ENCODE data around the gene EHMT1.
"Not testable (repeated sequence)": the region's sequence is repeated elsewhere in the genome, so short reads cannot be mapped to it uniquely, and the experiment has no call there.

EHMT1 gene

DNA sequence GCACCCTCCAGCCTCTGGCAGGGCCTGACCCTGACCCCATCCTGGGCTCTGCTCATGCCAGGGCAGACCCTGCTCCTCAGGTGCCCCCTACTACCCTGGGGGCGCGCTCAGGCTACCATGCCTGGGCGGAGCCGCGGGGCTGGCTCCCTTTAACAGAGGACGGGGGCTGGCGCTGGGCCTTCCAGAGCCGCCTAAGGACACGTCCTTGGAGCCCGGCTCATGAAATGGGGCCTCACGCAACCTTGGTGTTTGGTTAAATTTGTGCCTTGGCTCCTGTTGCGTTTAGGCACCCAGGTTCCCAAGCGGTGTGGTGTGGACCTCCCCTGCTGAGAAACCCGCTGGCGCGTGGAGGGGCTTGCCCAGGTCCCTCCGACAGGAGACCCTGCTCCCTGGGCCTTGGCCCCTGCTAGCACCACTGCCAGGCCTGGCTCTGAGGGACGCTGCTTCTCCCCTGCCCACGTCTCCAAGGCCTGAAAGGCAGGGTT, 3.4 kb upstream of the EHMT1 start:
- no peak for DNase-seq (ENCODE audit: low spot score)

GRCh38 chr9:137619240-137620047, 639 bp downstream of the EHMT1 start:
- peak; percentile 65 for DNase-seq (ENCODE audit: low spot score)

DNA sequence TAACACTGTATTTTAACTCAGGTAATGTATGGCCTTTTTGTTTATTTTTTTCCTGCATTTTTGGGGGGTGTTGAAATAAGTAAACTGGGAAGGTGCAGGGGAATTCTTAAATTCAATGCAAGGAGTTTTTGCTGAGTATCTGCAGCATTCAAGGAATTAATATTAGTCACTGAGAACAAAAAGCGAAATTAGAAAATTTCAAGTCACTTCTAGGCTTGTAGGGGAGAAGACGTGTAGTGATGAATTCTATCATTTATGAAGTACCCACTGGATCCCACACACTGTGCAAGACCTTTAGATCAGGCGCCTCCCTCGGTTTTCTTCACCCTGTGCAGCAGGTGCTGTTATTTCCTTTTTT, 1.2 kb downstream of the EHMT1 start:
- DNase-seq (ENCODE audit: low spot score), result no peak

DNA sequence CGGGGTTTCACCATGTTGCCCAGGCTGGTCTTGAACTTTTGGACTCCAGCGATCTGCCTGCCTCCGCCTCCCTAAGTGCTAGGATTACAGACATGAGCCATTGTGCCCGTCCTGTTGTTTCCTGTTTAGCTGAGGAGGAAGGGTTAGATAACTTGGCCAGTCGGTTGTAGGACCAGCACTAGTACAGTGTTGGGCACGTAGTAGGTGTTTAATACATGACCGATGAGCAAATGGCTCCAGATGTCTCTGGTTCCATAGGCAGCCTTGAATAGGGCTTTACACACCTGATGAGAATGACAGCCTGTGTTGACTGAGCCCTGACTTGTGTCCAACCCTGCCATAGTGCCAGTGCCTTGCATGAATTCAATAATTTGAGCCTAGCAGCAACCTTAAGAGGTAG, 1.8 kb downstream of the EHMT1 start:
- DNase-seq (ENCODE audit: low spot score), result no peak

DNA sequence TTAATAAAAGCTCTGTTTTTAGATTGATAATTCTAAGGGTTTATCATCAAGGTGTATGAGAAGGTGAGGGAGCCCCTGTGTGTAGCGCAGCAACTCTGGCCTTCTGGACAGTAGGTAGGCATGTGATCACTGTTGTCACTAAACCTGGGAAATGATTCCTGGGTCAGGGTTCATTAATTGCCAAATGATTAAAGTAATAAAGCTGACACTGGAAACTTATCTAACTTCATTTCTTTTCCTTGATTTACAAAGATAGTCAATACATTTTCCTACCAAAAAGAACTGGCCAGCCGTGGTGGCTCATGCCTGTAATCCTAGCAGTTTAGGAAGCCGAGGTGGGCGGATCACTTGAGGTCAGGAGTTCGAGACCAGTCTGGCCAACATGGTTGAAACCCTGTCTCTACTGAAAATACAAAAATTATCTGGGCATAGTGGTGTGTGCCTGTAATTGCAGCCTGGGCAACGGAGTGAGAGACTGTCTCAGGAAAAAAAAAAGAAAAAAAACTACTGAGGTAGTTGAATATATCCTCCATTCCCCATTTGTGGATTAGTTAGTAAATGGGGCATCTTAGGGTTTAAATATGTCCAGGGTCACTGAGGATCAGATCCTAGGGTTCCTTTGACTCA, 2.4 kb downstream of the EHMT1 start:
- no peak for DNase-seq (ENCODE audit: low spot score)

DNA sequence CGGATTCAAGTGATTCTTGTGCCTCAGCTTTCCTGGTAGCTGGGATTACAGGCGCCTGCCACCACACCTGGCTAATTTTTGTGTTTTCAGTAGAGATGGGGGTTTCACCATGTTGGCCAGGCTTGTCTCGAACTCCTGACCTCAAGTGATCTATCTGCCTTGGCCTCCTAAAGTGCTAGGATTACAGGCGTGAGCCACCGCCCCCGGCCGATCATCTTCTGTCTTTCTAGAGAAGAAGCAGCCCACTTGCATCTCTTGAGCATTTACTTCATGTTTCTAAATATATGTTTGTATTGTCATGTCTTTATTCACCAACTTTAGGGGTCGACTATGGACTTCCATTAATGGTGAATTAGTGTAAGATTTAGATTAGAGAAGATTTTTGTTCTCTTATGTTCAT, 3.4 kb downstream of the EHMT1 start:
- not testable (repeated sequence) for DNase-seq (ENCODE audit: low spot score)

DNA sequence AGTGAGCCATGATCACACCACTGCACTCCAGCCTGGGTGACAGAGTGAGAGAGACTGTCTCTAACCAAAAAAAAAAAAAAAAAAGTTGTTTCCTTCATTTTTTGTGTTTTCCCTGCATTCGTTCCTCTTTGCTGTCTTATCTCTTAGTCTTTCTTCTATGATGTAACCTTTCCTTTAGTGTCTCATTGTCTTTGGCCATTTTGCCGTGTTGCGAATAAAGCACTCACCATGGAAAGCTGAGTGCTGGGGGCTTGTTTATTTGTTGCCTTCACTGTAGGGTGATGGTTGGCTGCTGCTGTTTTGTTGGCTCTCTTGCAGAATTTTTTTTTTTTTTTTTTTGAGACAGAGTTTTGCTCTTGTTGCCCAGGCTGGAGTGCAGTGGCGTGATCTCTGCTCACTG, 7.7 kb downstream of the EHMT1 start:
- no peak for DNase-seq (ENCODE audit: low spot score)

DNA sequence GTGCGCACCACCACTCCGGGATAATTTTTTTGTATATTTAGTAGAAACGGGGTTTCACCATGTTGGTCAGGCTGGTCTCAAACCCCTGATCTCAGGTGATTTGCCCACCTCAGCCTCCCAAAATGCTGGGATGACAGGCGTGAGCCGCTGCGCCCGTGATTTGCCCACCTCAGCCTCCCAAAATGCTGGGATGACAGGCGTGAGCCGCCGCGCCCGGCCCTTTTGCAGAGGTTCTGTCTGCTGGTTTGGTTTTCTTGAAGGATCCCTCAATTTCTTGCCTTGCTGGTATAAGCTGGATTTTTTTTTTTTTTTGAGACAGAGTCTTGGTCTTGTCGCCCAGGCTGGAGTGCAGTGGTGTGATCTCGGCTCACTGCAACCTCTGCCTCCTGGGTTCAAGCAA, 8.6 kb downstream of the EHMT1 start:
- not testable (repeated sequence) for DNase-seq (ENCODE audit: low spot score)

DNA sequence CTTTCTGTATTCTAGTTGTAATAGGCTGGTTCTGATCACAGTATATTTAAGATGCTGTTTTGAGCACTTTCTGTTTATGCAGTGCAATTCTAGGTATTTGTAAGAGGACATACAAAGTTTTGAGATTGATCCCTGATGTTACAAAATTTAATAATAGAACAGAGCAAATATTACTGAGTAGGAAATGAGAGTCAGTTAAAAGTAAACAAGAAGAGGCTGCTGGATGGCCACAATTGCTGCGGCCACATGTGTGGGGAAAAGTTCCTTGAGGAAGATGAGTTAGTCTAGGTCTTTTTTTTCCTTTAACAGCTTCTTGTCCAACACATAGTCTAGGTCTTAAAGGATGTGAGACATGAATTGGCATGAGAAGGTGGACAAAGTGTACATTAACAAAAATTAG, 11.3 kb downstream of the EHMT1 start:
- no peak for DNase-seq (ENCODE audit: low spot score)

- no peak for DNase-seq (ENCODE audit: low spot score)
These were observed 11.9 kb downstream of the EHMT1 start for GRCh38 chr9:137630679-137631078.

GRCh38 chr9:137631345-137632229, 12.8 kb downstream of the EHMT1 start:
- DNase-seq (ENCODE audit: low spot score), result no peak

- DNase-seq (ENCODE audit: low spot score), result no peak
These were observed 13.7 kb downstream of the EHMT1 start for GRCh38 chr9:137632230-137633161.

GRCh38 chr9:137634016-137634415, 15.2 kb downstream of the EHMT1 start:
- DNase-seq (ENCODE audit: low spot score), result no peak

DNA sequence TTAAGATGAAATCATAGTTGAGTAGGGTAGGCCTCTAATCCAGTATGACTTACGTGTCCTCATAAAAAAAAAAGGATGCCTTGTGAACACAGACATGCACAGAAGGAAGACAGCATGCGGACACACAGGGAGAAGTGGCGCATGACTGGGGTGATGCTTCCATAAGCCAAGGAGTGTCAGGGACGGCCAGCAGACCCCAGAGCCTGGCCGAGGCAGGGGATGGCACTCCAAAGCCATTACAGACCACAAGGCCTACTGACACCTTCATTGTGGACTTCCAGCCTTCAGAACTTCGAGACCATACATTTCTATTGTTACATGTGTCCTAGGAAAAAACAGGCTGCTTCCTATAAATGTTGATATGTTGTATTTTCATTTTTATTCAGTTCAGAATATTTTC, 19.9 kb downstream of the EHMT1 start:
- no peak for DNase-seq (ENCODE audit: low spot score)

- DNase-seq (ENCODE audit: low spot score), result no peak
These were observed 20.7 kb downstream of the EHMT1 start for GRCh38 chr9:137639303-137640051.

GRCh38 chr9:137640862-137641261, 22.1 kb downstream of the EHMT1 start:
- no peak for DNase-seq (ENCODE audit: low spot score)

- no peak for DNase-seq (ENCODE audit: low spot score)
These were observed 23.4 kb downstream of the EHMT1 start for GRCh38 chr9:137642118-137642601.

- no peak for DNase-seq (ENCODE audit: low spot score)
These were observed 24.1 kb downstream of the EHMT1 start for GRCh38 chr9:137642892-137643291.

DNA sequence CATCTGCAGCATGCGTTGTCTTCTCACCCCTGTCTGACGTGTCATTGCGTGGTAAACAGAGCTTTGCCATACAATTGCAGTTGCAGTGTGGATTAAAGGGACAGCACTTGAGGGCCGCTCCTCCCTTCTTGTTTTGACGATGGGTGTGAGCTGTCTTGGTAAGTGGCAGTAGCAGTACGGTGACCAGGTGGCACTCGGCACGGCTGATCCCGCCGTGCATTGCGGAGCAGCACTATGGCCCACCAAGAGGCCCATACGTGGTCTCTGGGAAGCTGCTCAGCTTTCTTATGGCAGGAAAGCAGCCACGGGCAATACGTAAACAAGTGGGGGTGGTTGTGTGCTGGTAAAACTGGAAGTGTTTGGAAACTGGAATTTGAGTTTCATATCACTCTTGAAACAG, 25.1 kb downstream of the EHMT1 start:
- DNase-seq (ENCODE audit: low spot score), result no peak

GRCh38 chr9:137645211-137645610, 26.4 kb downstream of the EHMT1 start:
- DNase-seq (ENCODE audit: low spot score), result no peak

- DNase-seq (ENCODE audit: low spot score), result no peak
These were observed 27.5 kb downstream of the EHMT1 start for GRCh38 chr9:137646341-137646740.

All from HuH-7 (cell line).